HL-60/S4 (cell line): Measurements from ENCODE around the gene GRAMD1A.
"Not testable (repeated sequence)": the region's sequence is repeated elsewhere in the genome, so short reads cannot be mapped to it uniquely, and the experiment has no call there.

Experiments used
- in situ Hi-C: fragments of 300-500 bp; cut with MboI; formaldehyde crosslinking; loops from 2 replicates; pipeline ENCODE4 v1.14.3; 2022; ENCODE audit warnings: low sequenced_read_pairs

Gene GRAMD1A

GRCh38 chr19:34976611-34977010 is 23.5 kb upstream of the GRAMD1A start:
- in situ Hi-C loops = no loop called here

- in situ Hi-C loops = no loop called here
Observed at GRCh38 chr19:34979819-34980640, 20.1 kb upstream of the GRAMD1A start.

- in situ Hi-C loops = no loop called here
Observed at GRCh38 chr19:34982275-34982674, 17.8 kb upstream of the GRAMD1A start.

- in situ Hi-C loops = no loop called here
Observed at GRCh38 chr19:34983786-34984185, 16.3 kb upstream of the GRAMD1A start.

- in situ Hi-C loops = no loop called here
Observed at GRCh38 chr19:34984287-34984686, 15.8 kb upstream of the GRAMD1A start.

GRCh38 chr19:34985249-34986022 is 14.7 kb upstream of the GRAMD1A start:
- in situ Hi-C loops = no loop called here

GRCh38 chr19:34988119-34988518 is 12.0 kb upstream of the GRAMD1A start:
- in situ Hi-C loops = no loop called here

- in situ Hi-C loops = no loop called here
Observed at GRCh38 chr19:34989298-34989697, 10.8 kb upstream of the GRAMD1A start.

GRCh38 chr19:34990578-34991192 is 9.4 kb upstream of the GRAMD1A start:
- in situ Hi-C loops = no loop called here

GRCh38 chr19:34991542-34992333 is 8.4 kb upstream of the GRAMD1A start:
- in situ Hi-C loops = no loop called here

GRCh38 chr19:34992582-34992981 is 7.5 kb upstream of the GRAMD1A start:
- in situ Hi-C loops = not testable (repeated sequence)

- in situ Hi-C loops = no loop called here
Observed at GRCh38 chr19:34994286-34994642, 5.9 kb upstream of the GRAMD1A start.

GRCh38 chr19:34994643-34995541 is 5.2 kb upstream of the GRAMD1A start:
- in situ Hi-C loops = no loop called here

- in situ Hi-C loops = no loop called here
Observed at GRCh38 chr19:34995551-34995950, 4.6 kb upstream of the GRAMD1A start.

- in situ Hi-C loops = no loop called here
Observed at GRCh38 chr19:34997071-34997617, 3.0 kb upstream of the GRAMD1A start.

- in situ Hi-C loops = not testable (repeated sequence)
Observed at GRCh38 chr19:34998224-34998623, 1.9 kb upstream of the GRAMD1A start.

GRCh38 chr19:34998777-34999497 is 1.2 kb upstream of the GRAMD1A start:
- in situ Hi-C loops = no loop called here

GRCh38 chr19:35000338-35000646 is 169 bp downstream of the GRAMD1A start:
- in situ Hi-C loops = no loop called here
